ENCODE results near the gene CSNK1G3.

Gene CSNK1G3

DNA sequence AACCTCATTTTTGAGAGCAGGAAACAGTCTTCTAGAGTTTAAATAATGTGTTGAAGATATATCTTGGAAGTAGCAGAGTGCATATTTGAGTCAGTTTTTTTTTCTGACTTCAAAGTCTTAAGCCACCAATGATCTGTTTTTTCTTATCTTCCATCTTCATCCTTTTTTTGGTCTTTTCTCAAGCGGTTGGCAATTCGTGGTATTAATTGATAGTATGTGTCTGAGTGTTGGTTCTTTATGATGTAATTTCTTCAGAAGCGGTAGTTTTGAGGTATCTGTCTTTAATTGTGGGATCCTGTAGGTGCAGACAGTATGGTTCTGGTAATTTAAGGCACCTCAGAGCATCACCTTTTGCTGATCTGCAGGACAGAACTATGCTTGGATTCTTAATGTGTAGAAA, 3.9 kb downstream of the CSNK1G3 start:
- H3K27ac ChIP-seq = no peak overlapping the region
- TF ChIP-seq, protein P1, sequence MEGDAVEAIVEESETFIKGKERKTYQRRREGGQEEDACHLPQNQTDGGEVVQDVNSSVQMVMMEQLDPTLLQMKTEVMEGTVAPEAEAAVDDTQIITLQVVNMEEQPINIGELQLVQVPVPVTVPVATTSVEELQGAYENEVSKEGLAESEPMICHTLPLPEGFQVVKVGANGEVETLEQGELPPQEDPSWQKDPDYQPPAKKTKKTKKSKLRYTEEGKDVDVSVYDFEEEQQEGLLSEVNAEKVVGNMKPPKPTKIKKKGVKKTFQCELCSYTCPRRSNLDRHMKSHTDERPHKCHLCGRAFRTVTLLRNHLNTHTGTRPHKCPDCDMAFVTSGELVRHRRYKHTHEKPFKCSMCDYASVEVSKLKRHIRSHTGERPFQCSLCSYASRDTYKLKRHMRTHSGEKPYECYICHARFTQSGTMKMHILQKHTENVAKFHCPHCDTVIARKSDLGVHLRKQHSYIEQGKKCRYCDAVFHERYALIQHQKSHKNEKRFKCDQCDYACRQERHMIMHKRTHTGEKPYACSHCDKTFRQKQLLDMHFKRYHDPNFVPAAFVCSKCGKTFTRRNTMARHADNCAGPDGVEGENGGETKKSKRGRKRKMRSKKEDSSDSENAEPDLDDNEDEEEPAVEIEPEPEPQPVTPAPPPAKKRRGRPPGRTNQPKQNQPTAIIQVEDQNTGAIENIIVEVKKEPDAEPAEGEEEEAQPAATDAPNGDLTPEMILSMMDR (conservative IDR thresholded peaks at IDR 0.05) = no peak
- TF ChIP-seq ZFX (IDR thresholded peaks at IDR 0.05) = no peak

DNA sequence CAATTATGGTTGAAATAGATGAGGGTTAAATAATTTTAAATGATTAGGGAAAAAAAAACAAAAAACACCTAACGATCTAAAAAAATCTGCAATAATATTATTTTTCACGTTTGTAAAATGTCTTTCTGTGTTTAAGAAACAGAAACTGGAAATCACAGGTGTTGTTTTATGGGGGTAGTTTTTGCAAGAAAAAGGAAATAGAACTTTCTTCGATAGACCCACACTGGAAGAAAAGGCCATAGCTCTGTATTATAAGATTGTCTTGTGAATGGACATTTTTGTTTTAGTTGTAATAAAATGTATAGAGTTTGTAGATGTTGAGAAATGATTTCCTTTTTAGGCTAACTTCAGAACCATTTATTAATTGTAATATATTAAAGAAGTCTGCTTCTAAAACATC, 5.5 kb downstream of the CSNK1G3 start:
- no peak for TF ChIP-seq ZFX (IDR thresholded peaks at IDR 0.05)
- TF ChIP-seq, protein P1 (conservative IDR thresholded peaks at IDR 0.05) = no peak
- H3K27ac ChIP-seq = no peak overlapping the region

DNA sequence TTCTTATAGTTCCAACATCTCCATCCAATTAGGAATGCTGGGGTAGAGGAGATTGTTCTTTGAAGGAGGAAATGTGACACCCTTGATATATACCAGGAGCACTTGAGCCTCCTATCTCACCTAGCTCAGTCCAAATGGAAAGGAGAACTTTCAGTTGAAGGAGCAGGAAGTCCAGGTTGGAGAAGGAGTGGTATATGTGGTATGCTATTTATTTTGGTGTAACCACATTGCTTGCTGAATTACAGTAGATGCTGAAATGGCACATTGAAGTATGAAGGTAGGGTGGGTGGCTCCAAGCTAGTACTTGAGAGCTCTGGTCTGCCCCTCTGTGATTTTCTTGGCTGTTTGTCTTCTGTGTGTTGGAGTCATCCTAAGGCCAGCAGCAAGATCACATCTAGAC, 6.1 kb downstream of the CSNK1G3 start:
- H3K27ac ChIP-seq = no peak overlapping the region
- no peak for TF ChIP-seq ZFX (IDR thresholded peaks at IDR 0.05)
- TF ChIP-seq, protein P1 (conservative IDR thresholded peaks at IDR 0.05) = no peak

GRCh38 chr5:123520677-123521247, 8.8 kb downstream of the CSNK1G3 start:
- no peak overlapping the region for H3K27ac ChIP-seq
- TF ChIP-seq, protein P1 (conservative IDR thresholded peaks at IDR 0.05) = no peak
- TF ChIP-seq ZFX (IDR thresholded peaks at IDR 0.05) = no peak

DNA sequence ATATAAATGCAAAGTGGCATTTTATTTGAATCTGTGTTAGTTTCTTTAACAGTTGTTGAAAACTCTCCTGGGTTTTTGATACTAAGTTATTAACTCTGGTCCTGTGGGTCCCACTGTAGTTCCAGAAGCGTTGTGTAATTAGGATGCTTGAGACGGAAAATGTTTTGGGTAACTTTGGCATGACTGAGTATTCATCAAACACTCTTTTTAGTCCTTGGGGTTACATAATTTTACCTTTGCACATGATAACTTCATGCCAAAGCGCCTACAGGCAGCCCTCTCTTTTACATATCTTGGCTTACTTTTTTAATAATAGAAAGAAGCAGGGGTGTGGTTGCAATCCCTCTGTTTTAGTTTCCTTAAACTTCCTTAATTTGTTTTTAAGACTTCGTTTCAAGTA, 12.2 kb downstream of the CSNK1G3 start:
- no peak overlapping the region for H3K27ac ChIP-seq
- no peak for TF ChIP-seq ZFX (IDR thresholded peaks at IDR 0.05)
- TF ChIP-seq, protein P1 (conservative IDR thresholded peaks at IDR 0.05) = no peak

DNA sequence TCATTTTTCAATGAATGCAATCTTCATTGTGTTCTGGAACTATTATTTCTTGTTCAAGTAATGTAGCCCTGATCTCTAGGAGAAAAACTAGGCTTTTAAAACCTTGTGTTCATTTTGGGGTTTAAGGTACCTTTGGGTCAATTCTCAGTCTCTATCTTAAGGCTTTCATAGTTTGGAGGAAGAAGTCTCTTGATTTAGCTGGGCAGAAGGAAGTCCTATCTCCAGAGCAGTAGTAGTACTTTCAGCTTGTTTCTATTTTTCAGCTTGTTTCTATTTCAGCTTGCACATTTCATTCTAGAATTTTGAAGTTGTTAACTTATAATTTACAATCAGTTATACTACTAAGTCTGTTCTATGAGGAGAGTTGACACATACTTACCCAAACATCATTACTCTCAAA, 15.2 kb downstream of the CSNK1G3 start:
- TF ChIP-seq, protein P1 (conservative IDR thresholded peaks at IDR 0.05) = no peak
- TF ChIP-seq ZFX (IDR thresholded peaks at IDR 0.05) = no peak
- no peak overlapping the region for H3K27ac ChIP-seq

- TF ChIP-seq ZFX (IDR thresholded peaks at IDR 0.05) = no peak
- TF ChIP-seq, protein P1 (conservative IDR thresholded peaks at IDR 0.05) = no peak
Observed at GRCh38 chr5:123528065-123528464, 16.1 kb downstream of the CSNK1G3 start.

More at GRCh38 chr5:123528065-123528464, 16.1 kb downstream of the CSNK1G3 start:
- H3K27ac ChIP-seq = no peak overlapping the region

Measured in C4-2B (cell line).